GM19035 (cell line): ENCODE results near the gene LNX1.

Experiments
- ATAC-seq: cut with Tn5 transposase; IDR thresholded peaks from one replicate; pipeline ENCODE4 v1.9.1; 2021; ENCODE audit not compliant: unreplicated experiment

The LNX1 gene

DNA sequence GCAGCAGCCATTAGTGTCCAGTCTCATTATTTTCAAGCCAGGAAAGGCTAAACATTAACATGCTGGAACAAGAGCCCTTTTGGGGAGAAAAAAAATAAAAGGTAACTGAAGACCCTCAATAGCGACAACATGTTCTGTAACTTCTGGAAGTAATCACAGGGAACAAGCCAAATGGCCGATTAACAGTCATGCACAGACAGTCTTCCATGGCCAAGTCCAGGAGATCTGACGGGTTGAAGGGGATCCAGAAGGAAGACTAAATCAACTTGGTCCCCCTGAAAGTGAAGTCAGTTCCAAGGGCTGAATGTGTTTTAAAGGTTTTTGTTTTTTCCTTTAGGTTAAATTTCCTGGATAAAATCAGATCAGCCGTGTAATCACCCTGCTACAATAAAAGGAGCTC lies 52.5 kb downstream of the LNX1 start:
- no peak for ATAC-seq

GRCh38 chr4:53537606-53538005 lies 53.7 kb downstream of the LNX1 start:
- no peak for ATAC-seq

GRCh38 chr4:53536328-53536727 lies 55.0 kb downstream of the LNX1 start:
- no peak for ATAC-seq

DNA sequence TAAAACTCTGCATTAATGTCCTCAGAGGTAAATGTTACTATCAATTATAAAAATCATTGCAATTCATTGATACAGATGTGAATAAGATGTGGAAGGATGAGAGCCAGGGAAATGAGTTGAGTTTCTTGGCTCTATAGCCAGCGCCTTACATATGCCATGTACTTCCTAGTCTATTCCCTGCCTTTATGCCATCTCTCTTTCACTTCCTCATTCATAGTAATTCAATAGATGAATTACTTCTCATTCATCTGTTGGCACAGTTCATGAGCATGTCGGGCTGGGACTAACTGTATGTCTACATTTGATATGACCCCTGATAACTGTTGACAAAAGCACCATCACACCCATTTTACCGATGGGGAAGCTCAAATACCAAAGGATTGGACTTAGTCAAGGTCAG lies 55.7 kb downstream of the LNX1 start:
- no peak for ATAC-seq

- no peak for ATAC-seq
These were observed 56.6 kb downstream of the LNX1 start for GRCh38 chr4:53534684-53535083.

- ATAC-seq = no peak
These were observed 58.8 kb downstream of the LNX1 start for GRCh38 chr4:53532521-53532920.

DNA sequence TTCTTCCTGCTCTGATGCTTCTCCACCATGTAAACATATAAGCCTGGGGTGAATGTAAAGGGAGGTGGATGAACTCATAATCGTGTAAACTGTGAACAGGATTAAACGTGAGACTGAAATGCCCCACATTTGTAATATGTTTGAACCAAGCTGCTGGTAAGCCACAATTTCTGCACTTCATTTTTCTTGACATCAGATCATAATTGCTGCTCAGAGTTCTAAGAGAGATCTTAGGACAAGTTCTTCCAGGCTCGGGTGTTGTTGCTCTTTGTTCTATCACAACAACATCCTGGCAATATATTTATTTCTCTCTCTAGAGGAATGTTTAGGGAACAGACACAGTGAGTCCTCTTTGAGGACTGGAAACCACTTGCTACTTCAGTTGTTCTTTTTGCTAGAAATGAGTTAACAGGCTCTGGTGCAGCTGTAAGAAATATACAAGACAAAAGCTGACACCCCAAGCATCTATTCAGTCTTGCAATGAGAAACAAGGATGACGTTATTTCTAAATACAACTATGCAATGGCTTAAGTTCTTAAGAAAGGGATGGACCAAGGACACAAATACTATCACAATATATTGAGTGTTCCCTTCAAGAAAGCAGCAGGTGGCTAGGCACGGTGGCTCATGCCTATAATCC lies 59.6 kb downstream of the LNX1 start:
- no peak for ATAC-seq

DNA sequence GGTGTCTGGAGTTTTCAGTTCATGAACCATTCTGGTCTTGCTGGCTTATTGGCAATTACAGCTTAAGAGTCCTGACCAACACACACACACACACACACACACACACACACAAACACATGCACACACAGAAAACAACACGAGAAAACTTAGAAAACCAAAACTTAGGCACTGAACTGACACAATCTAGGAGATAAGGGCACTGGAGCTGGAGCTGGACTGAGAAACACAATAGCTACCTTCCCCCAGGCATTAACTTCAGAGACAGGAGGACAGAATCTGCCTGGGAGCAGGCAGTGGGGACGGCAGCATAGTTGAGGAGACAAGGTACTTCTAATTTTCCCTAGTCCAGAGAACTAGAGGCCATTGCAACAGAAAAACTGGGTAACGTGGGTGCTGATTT lies 62.3 kb downstream of the LNX1 start:
- no peak for ATAC-seq

- ATAC-seq = no peak
These were observed 63.4 kb downstream of the LNX1 start for GRCh38 chr4:53527930-53528329.

DNA sequence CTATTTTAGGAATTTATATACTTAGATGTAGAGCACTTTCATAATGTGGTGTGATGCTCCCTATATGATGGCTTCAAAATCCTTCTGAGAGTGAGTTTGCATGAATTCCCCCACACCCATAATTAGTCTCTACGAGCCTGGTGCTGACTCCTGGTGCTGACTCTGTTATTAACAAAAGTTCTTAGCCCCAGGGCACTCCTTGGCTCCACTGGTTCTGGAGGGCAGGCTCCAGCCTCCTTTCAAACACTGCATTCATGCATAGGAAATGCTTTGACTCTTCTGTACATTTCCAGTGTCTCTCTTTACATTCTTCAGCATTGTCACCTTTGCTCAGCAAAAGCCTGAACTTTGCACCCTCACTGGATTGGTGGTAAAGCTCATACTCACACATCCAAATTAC lies 64.0 kb downstream of the LNX1 start:
- ATAC-seq = no peak

DNA sequence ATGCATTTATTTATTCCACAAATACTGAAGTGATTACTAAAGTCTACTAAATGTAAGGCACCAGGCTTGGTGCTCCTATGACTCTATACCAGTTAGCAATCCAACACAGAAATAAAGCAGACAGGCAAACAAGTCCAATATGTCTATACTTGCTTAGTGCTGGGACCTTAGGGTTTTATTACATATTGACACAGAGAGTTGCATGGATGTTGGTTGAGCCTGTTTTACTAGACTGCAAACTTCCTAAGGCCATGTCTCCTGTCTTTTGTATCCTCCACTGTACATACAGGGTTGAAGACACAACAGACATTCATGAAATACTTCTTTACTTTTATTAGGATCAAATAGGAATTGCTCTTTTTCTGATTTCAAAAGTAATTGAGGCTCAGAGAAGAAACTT lies 69.0 kb downstream of the LNX1 start:
- ATAC-seq = no peak

DNA sequence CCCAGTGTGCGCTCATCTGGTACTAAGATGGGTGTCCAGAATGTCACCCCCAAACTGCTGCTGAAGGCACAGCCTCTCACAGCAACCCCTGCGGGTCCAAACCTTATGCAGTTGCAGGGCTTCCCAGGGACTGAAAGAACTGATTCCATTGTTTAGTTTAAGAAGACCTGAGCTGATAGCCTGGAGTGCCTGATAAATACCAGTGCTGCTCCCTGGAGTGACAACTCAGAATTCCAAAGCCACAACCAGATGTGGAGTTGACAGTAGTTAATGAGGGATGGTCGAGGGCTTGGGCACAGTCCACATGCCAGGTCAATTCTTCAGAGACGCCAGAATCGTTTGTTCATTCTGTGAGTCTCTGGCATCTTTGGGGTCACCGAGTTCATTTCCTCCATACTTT lies 71.2 kb downstream of the LNX1 start:
- no peak for ATAC-seq

DNA sequence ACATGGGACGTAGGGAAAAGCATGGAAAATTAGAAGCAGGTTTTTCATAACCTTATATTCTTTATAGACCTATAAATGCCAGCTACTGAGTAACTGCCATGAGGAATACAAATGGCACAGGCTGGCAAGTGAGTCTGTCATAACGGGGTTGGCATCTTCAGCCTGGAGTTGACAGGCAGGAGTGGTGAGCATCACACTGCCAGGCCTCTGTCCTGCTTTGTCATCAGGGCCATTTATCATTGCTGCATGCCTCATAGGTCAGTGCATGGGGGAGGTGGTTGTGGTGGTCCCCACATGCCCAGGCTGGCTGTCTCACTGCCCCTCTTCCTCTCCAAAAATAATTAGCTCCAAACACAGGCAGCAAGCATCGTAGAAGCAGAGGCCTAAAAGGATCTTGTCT lies 72.5 kb downstream of the LNX1 start:
- ATAC-seq = no peak

DNA sequence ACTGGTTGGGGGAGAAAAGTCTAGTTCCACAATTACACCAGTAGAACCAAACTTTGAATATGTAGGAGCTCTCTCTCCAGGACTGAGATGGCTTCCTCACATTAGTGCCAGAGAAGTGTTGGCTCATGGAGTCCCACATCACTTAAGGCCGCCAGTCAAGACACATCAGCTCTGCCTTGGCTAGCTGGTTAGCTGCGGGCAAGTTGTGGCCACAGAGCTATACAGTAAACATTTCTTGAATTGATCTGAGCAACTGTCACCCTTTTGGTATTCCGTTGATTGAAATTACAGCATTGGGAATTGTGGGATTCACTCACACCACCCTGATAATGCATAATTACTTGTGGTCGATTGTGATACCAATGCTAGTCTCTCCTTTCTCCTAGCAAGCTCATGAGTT lies 76.2 kb downstream of the LNX1 start:
- ATAC-seq = no peak

DNA sequence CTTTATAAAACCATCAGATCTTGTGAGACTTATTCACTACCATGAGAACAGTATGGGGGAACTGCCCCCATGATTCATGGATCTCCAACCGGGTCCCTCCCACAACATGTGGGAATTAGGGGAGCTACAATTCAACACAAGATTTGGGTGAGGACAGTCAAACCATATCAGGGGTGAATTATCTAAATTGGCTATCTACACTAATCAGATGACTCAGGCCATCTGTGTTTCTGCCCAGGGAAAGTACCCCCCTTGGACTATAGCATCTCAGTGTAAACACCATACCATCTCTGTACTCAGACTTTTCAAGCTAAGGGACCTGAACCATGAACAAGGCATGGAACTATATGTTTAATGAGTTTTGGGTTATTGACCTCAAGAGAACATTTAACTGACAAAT lies 76.8 kb downstream of the LNX1 start:
- ATAC-seq = no peak

DNA sequence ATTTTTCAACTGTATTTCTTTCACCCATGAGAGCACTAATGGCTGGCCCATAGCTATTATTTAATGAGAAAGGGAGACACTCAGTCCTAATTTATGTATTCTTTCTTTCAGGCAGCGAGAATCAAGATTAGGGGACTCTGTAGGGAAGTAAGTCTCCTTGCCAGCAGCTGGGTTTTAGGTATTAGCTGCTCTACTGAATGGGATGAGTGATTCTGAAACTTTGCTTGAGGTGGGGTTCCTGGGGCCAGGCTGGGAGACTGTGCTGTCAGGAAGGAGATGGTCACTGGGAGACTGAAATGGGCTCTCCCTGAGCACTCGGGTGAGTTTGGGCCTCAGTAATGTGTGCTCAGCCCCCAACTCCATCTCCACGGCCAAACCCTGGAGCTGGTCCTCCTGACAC lies 78.7 kb downstream of the LNX1 start:
- ATAC-seq = no peak

GRCh38 chr4:53511014-53511413 lies 80.3 kb downstream of the LNX1 start:
- no peak for ATAC-seq

GRCh38 chr4:53510321-53510720 lies 81.0 kb downstream of the LNX1 start:
- ATAC-seq = no peak

DNA sequence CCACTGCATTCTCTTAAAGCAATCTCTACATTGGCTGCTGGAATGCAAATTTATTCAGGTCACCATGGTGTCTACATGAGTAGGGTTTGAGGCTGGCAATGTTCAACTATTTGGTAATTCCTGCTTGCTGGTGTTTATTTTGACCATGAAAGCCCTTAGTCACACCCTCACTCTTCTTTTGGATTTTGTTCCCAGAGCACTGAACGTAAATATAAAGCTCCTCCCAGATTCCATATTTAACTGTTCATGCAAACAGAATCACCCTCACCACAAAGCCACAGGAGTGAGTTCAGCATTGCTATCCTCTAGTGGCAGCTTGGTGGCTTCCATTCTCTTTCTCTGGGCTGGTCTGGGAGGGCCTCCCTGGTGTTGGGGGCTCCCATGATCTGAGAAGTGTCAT lies 82.8 kb downstream of the LNX1 start:
- no peak for ATAC-seq

GRCh38 chr4:53507671-53508286 lies 83.5 kb downstream of the LNX1 start:
- no peak for ATAC-seq

DNA sequence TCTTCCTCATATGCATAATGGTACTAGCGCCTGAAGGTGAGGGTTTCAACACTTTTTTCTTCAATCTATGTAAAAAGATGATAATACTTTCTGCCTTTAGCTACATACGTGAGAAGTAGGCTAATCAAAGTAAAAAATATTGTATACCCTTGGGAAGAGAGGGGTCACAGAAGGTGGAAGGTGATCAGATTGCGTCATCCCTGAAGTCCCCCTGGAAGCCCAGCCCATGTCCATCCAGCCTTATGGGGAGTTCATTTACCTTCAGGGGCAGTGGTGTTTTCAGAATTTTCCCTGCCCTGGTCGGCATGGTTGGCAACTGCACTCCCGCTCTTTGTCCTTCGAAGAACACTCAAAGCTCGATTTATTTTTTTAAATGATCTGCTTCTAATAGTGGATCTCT lies 84.2 kb downstream of the LNX1 start:
- ATAC-seq = no peak

- ATAC-seq = no peak
These were observed 85.3 kb downstream of the LNX1 start for GRCh38 chr4:53505947-53506346.

DNA sequence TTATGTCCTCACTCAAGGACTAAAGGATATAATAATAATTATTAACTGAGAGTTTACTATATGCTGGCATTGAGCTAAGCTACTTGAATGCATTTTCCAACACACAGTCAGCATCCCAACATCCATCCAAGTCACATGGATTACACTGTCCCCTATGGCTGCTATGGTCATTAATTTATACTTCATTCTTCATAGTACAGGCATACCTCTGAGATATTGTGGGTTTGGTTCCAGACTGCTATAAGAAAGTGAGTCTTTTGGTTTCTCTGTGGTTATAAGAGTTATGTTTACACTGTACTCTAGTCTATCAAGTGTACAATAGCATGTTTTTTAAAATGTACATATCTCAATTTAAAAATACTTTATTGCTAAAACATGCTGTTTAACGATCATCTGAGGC lies 89.2 kb downstream of the LNX1 start:
- no peak for ATAC-seq
